PC-3 (cell line): ENCODE results near the gene NTPCR. TPM values are rescaled to one million over a fixed set of nuclear protein-coding genes. Genes with fewer than 3 reads are reported as not detected.

Experiments
- ATAC-seq: fragments of 200-7000 bp; cut with Tn5 transposase; 2 replicates; pipeline ENCODE4 v1.9.1; 2020; ENCODE audit warnings: mild to moderate bottlenecking, moderate library complexity
- BruUV-seq: library from RNA; stranded (reverse); fragments of 400-500 nt; replicated peaks from 2 replicates; lab custom pipeline; 2021; lab: Mats Ljungman, UMichigan
- CTCF ChIA-PET: fragments of 300-600 bp; sonication (Branson Sonifier 250); formaldehyde crosslinking; loops from one replicate; lab custom pipeline; 2022; ENCODE audit warnings: antibody characterized with exemption; lab: Charles Lee
- POLR2A ChIA-PET: fragments of 300-600 bp; sonication (Branson Sonifier 250); formaldehyde crosslinking; loops from one replicate; lab custom pipeline; 2022; ENCODE audit warnings: antibody characterized with exemption; ENCODE audit not compliant: unreplicated experiment; lab: Charles Lee
- DNase-seq: peaks from one replicate; pipeline ENCODE4 v3.0.0-alpha.2; 2015
- H2AFZ ChIP-seq: fragments of 300-600 bp; sonication (generic); 2 replicates; pipeline ENCODE4 v1.6.0; 2016; ENCODE audit warnings: antibody characterized with exemption, low read length
- H3F3A ChIP-seq: fragments of 300-600 bp; sonication (generic); one replicate; pipeline ENCODE4 v1.6.0; 2017; ENCODE audit warnings: antibody characterized with exemption, low read length, control low read depth, mild to moderate bottlenecking; ENCODE audit not compliant: unreplicated experiment
- H3K27ac ChIP-seq: fragments of 300-600 bp; sonication (generic); 2 replicates; pipeline ENCODE4 v1.5.1; 2016; ENCODE audit warnings: mild to moderate bottlenecking, low read length
- H3K27me3 ChIP-seq: fragments of 300-600 bp; sonication (generic); 2 replicates; pipeline ENCODE4 v1.6.1; 2016; ENCODE audit warnings: low read length, mixed read lengths
- H3K36me3 ChIP-seq: fragments of 300-600 bp; sonication (generic); 2 replicates; pipeline ENCODE4 v1.6.1; 2016; ENCODE audit warnings: low read depth, mixed run types, low read length, mixed read lengths
- H3K4me1 ChIP-seq: fragments of 300-600 bp; sonication (generic); 2 replicates; pipeline ENCODE4 v1.5.1; 2016; ENCODE audit warnings: low read length; ENCODE audit not compliant: insufficient read depth
- H3K4me2 ChIP-seq: fragments of 300-600 bp; sonication (generic); 2 replicates; pipeline ENCODE4 v1.6.0; 2016; ENCODE audit warnings: low read length
- H3K4me3 ChIP-seq: fragments of 300-600 bp; sonication (generic); 2 replicates; pipeline ENCODE4 v1.5.1; 2016; ENCODE audit warnings: mild to moderate bottlenecking, low read length, mixed read lengths
- H3K79me2 ChIP-seq: fragments of 300-600 bp; sonication (generic); 2 replicates; pipeline ENCODE4 v1.6.1; 2017; ENCODE audit warnings: low read length, mixed read lengths
- H3K9ac ChIP-seq: fragments of 300-600 bp; sonication (generic); 2 replicates; pipeline ENCODE4 v1.6.0; 2016; ENCODE audit warnings: mild to moderate bottlenecking, low read length
- H3K9me2 ChIP-seq: fragments of 300-600 bp; sonication (generic); replicated peaks from 2 replicates; pipeline ENCODE4 v1.6.1; 2016; ENCODE audit warnings: mixed run types, low read length, mixed read lengths
- H3K9me3 ChIP-seq: fragments of 300-600 bp; sonication (generic); 2 replicates; pipeline ENCODE4 v1.6.1; 2016; ENCODE audit warnings: low read length, mixed read lengths
- H4K20me1 ChIP-seq: fragments of 300-600 bp; sonication (generic); 2 replicates; pipeline ENCODE4 v1.6.1; 2016; ENCODE audit warnings: low read length, mixed read lengths
- CTCF ChIP-seq: fragments of 300-600 bp; sonication (generic); conservative IDR thresholded peaks from 2 replicates; pipeline ENCODE4 v1.5.1; 2017; ENCODE audit warnings: antibody characterized with exemption, low read depth, mild to moderate bottlenecking, low read length
- EZH2 ChIP-seq: fragments of 300-600 bp; sonication (generic); IDR thresholded peaks from one replicate; pipeline ENCODE4 v1.6.1; 2017; ENCODE audit warnings: antibody characterized with exemption, mild to moderate bottlenecking, low read length; ENCODE audit not compliant: unreplicated experiment
- EZH2phosphoT487 ChIP-seq: fragments of 300-600 bp; sonication (generic); IDR thresholded peaks from 2 replicates; pipeline ENCODE4 v1.6.1; 2018; ENCODE audit warnings: mild to moderate bottlenecking, antibody characterized with exemption, low read length, borderline replicate concordance
- intact Hi-C: fragments of 100-400 bp; cut with micrococcal nuclease; formaldehyde crosslinking; loops from 2 replicates; pipeline ENCODE4 v1.9.0; 2023
- total RNA-seq: library from RNA; depleted of rRNA; stranded (reverse); fragments of >200 nt; gene quantifications from 2 replicates; pipeline ENCODE4 v1.2.3, GENCODE V29; 2014

The NTPCR gene
- total RNA-seq, 1 experiment from 2014 or later = 43.1 TPM

GRCh38 chr1:232906441-232906840 is 44.0 kb upstream of the NTPCR start:
- DNase-seq (no peak), ATAC-seq (no peak)
- intact Hi-C loops = no loop called here
- Histone ChIP-seq H3K9me2 (no peaks in the 10 kb centered on the region), H3K27ac (no peak overlapping the region), H3K27me3 (no peaks in the 10 kb centered on the region), H3K9ac (no peak overlapping the region), H4K20me1 (no peaks in the 10 kb centered on the region), H3K4me1 (peaks cover 11% of the 10 kb centered on the region), H3K79me2 (no peaks in the 10 kb centered on the region), H3K36me3 (no peaks in the 10 kb centered on the region), H3K4me3 (no peak overlapping the region), H3F3A (no peaks in the 10 kb centered on the region), H3K9me3 (no peaks in the 10 kb centered on the region), H3K4me2 (no peak overlapping the region), H2AFZ (no peak overlapping the region)
- BruUV-seq = no TSS peak
- no peak for TF ChIP-seq EZH2phosphoT487
- no peak for TF ChIP-seq EZH2
- TF ChIP-seq CTCF = no peak
- CTCF ChIA-PET = no interaction called here
- POLR2A ChIA-PET = no interaction called here

GRCh38 chr1:232908831-232909230 is 41.6 kb upstream of the NTPCR start:
- H3K9ac ChIP-seq = no peak overlapping the region
- no peak overlapping the region for H3K4me3 ChIP-seq
- H4K20me1 ChIP-seq = no peaks in the 10 kb centered on the region
- H3K4me1 ChIP-seq = peaks cover 11% of the 10 kb centered on the region
- ATAC-seq = no peak
- H2AFZ ChIP-seq = no peak overlapping the region
- H3K9me2 ChIP-seq = no peaks in the 10 kb centered on the region
- no peak for DNase-seq
- H3K36me3 ChIP-seq = no peaks in the 10 kb centered on the region
- no TSS peak for BruUV-seq
- H3K27ac ChIP-seq = no peak overlapping the region
- no peak for TF ChIP-seq EZH2phosphoT487
- no peak for TF ChIP-seq CTCF
- no peak for TF ChIP-seq EZH2
- POLR2A ChIA-PET = no interaction called here
- CTCF ChIA-PET = no interaction called here
- intact Hi-C loops = no loop called here
- H3K9me3 ChIP-seq = no peaks in the 10 kb centered on the region
- no peak overlapping the region for H3K4me2 ChIP-seq
- H3K79me2 ChIP-seq = no peaks in the 10 kb centered on the region
- H3K27me3 ChIP-seq = no peaks in the 10 kb centered on the region
- no peaks in the 10 kb centered on the region for H3F3A ChIP-seq

GRCh38 chr1:232909752-232910151 is 40.7 kb upstream of the NTPCR start:
- peaks cover 3% of the 10 kb centered on the region for H3K4me1 ChIP-seq
- H3K27ac ChIP-seq = no peak overlapping the region
- no peaks in the 10 kb centered on the region for H4K20me1 ChIP-seq
- no peaks in the 10 kb centered on the region for H3K9me3 ChIP-seq
- no peak overlapping the region for H3K4me3 ChIP-seq
- intact Hi-C loops = no loop called here
- no peaks in the 10 kb centered on the region for H3K9me2 ChIP-seq
- TF ChIP-seq EZH2phosphoT487 = no peak
- no peak for TF ChIP-seq CTCF
- no peak for TF ChIP-seq EZH2
- H3K4me2 ChIP-seq = no peak overlapping the region
- no peaks in the 10 kb centered on the region for H3K79me2 ChIP-seq
- H3K27me3 ChIP-seq = no peaks in the 10 kb centered on the region
- DNase-seq (no peak), ATAC-seq (no peak)
- H3F3A ChIP-seq = no peaks in the 10 kb centered on the region
- H3K36me3 ChIP-seq = no peaks in the 10 kb centered on the region
- ChIA-PET POLR2A (no interaction called here), CTCF (no interaction called here)
- H3K9ac ChIP-seq = no peak overlapping the region
- BruUV-seq = no TSS peak
- H2AFZ ChIP-seq = no peak overlapping the region
